ENCODE data around the gene FAM237A.

- TF ChIP-seq CTCF (IDR thresholded peaks at IDR 0.05) (no peak), POLR2A (IDR thresholded peaks at IDR 0.05) (no peak)
Measured at GRCh38 chr2:206688453-206688852, 46.2 kb downstream of the FAM237A start.
